Measurements from ENCODE around the gene CSNK1G3.
"Not testable (repeated sequence)": the region's sequence is repeated elsewhere in the genome, so short reads cannot be mapped to it uniquely, and the experiment has no call there.

The CSNK1G3 gene

DNA sequence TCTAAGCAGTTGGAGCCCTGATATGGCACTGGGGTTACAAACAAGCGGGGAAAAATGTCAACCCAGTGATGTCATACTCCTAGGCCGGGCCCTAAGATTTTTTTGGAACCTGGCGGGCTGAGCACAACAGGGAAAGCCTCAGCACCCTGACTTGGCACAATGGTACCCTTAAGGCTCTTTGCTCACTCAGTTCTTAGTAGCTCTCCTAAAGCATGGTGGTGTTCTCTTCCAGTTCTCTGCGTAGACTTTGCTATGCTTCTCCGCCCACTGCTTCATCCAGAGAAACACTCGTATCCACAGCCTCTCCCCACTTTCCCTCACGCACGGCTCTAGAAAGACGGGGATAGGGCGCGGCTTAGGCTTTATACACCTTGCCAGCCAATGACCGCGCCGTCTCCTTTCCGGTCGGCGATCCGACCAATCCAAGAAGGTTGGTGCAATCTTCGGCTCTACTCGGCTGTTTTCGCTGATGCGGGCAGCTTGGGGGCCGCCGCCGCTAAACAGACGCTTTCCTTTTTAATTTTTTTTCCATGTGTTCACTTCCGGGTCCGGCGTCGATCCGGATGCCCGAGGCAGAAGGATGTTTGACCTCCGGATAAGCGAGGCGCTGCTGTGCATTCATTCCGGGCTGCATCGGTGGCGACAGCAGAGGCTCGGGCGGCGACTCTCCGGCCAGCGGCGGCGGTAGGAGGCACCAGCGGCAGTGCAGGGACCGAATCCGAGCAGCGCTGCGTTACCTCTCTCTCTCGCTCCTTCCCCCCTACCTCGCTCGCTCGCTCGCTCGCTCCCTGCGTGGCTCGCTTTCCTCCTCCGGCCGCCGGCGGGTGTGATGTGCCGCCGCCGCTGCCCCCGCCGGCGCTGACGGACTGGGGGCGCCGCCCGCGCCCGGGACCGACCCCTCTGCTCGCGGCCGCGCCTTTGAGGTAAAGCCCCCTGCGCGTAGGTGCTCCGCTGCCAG, at the start of gene CSNK1G3:
TSS of gene CSNK1G3 (plus strand) at position 530 of the 958 bp plus-strand sequence. CDS start 33,487 bp downstream, outside the sequence.
- peak within 1 kb of the TSS; percentile 84 for H3K27ac ChIP-seq
- no peaks in the 10 kb centered on the region for H3K36me3 ChIP-seq
- no peaks in the 10 kb centered on the region for H3K9me3 ChIP-seq
- H3K27me3 ChIP-seq = no peaks in the 10 kb centered on the region
- TF ChIP-seq, protein P1, sequence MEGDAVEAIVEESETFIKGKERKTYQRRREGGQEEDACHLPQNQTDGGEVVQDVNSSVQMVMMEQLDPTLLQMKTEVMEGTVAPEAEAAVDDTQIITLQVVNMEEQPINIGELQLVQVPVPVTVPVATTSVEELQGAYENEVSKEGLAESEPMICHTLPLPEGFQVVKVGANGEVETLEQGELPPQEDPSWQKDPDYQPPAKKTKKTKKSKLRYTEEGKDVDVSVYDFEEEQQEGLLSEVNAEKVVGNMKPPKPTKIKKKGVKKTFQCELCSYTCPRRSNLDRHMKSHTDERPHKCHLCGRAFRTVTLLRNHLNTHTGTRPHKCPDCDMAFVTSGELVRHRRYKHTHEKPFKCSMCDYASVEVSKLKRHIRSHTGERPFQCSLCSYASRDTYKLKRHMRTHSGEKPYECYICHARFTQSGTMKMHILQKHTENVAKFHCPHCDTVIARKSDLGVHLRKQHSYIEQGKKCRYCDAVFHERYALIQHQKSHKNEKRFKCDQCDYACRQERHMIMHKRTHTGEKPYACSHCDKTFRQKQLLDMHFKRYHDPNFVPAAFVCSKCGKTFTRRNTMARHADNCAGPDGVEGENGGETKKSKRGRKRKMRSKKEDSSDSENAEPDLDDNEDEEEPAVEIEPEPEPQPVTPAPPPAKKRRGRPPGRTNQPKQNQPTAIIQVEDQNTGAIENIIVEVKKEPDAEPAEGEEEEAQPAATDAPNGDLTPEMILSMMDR (IDR thresholded peaks at IDR 0.05) = peak; percentile 14
- H3K4me3 ChIP-seq (ENCODE audit: low read depth in 1 of 2, low read length in 1 of 2) = peak within 1 kb of the TSS; percentile 78 to 80
- peaks cover 11 to 12% of the 10 kb centered on the region in 2 experiments for H3K4me1 ChIP-seq (ENCODE audit: control insufficient read depth in 1 of 2, insufficient read depth in 1 of 2, low read depth in 1 of 2, low read length in 1 of 2)

DNA sequence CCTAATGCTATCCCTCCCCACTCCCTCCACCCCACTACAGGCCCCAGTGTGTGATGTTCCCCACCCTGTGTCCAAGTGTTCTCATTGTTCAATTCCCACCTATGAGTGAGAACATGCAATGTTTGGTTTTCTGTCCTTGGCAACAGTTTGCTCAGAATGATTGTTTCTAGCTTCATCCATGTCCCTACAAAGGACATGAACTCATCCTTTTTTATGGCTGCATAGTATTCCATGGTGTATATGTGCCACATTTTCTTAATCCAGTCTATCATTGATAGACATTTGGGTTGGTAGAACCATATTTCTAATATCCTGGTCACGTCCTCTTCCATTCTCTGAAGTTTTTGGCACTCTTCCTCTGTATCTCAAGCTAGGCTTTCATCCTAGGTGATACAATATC, 45.1 kb upstream of the CSNK1G3 start:
- H3K9me3 ChIP-seq; H3K4me3 ChIP-seq (ENCODE audit: low read depth in 1 of 2, low read length in 1 of 2); H3K27ac ChIP-seq; H3K4me1 ChIP-seq (ENCODE audit: control insufficient read depth in 1 of 2, insufficient read depth in 1 of 2, low read depth in 1 of 2, low read length in 1 of 2); H3K27me3 ChIP-seq; H3K36me3 ChIP-seq: not testable (repeated sequence)

DNA sequence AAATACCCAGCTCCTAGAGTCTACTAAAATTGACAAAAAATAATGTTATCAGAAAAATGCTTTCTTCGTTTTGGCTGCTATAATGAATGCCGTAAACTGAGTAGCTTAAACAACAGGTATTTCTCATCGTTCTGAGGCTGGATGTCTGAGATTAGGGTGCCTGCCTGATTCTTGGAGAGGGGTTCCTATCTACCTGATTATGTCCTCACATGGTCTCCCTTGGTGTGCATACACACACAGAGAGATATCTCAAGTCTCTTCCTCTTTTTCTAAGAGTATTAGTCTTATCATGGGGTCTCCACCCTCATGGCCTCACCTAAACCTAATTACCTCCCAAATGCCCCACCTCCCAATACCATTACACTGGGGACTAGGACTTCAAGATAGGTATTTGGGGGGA, 40.6 kb upstream of the CSNK1G3 start:
- Histone ChIP-seq H3K27ac (no peak overlapping the region), H3K36me3 (no peaks in the 10 kb centered on the region), H3K27me3 (peaks cover 3% of the 10 kb centered on the region), H3K4me3 (ENCODE audit: low read depth in 1 of 2, low read length in 1 of 2) (no peak overlapping the region), H3K4me1 (ENCODE audit: control insufficient read depth in 1 of 2, insufficient read depth in 1 of 2, low read depth in 1 of 2, low read length in 1 of 2) (no peaks in the 10 kb centered on the region), H3K9me3 (no peaks in the 10 kb centered on the region)
- TF ChIP-seq, protein P1 (IDR thresholded peaks at IDR 0.05) = no peak

DNA sequence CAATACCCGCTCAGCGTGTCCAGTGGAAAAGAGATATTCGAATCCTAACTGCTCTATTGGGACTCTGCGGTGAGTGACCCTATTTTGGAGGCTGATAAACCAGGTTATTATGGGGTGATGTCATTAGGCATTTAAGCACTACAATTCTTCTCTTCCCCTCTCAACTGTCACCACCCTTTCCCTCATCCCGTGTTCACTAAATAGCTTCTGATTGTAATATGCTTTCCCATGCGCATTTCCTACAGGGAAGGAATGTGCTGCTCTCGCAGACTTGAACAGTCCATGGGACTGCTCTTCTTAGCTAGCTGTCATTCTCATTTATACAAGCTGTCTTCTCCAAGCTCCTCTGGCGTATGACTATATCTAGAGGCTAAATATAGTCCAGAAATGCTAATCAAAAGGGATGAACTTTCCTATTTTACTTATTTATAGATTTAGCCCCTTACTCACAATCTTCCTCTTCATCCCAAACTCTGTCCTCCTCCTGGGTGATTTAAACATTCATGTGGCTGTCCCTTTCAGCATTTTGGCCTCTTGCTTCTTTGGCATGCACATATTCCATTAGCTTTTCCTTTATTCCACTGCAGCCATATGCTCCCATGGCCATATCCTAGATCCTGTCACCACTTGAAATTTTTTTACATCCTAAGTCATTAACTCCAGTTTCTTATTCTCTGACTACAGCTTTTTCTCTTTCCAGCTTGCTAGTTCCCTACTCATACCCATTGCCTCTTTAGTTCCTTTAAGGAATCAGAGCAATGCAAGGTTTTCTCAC, 39.6 kb upstream of the CSNK1G3 start:
- Histone ChIP-seq H3K9me3 (no peaks in the 10 kb centered on the region), H3K27ac (no peak overlapping the region), H3K4me1 (ENCODE audit: control insufficient read depth in 1 of 2, insufficient read depth in 1 of 2, low read depth in 1 of 2, low read length in 1 of 2) (no peaks in the 10 kb centered on the region), H3K36me3 (no peaks in the 10 kb centered on the region), H3K27me3 (peaks cover 5% of the 10 kb centered on the region), H3K4me3 (ENCODE audit: low read depth in 1 of 2, low read length in 1 of 2) (no peak overlapping the region)
- TF ChIP-seq, protein P1 (IDR thresholded peaks at IDR 0.05) = no peak

DNA sequence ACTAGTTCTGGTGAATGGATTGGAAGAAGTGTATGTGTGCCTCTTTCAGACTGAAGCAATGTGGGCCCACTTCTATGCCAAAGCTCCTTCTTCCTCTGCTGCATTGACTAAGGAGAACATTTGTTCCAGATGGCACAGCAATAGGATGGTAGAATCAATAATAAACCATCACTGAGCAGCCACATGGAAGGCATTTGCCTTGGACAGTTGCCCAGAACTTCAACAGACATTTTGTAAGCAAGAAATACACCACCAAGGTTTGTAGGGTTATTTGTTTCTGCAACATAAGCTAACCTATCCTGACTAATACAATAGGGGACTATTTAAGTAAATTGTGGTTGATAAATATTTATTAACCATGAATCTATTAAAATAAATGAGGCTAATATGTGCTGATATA, 37.7 kb upstream of the CSNK1G3 start:
- Histone ChIP-seq H3K27me3 (peaks cover 5% of the 10 kb centered on the region), H3K4me3 (ENCODE audit: low read depth in 1 of 2, low read length in 1 of 2) (no peak overlapping the region), H3K36me3 (no peaks in the 10 kb centered on the region), H3K4me1 (ENCODE audit: control insufficient read depth in 1 of 2, insufficient read depth in 1 of 2, low read depth in 1 of 2, low read length in 1 of 2) (no peaks in the 10 kb centered on the region), H3K9me3 (no peaks in the 10 kb centered on the region), H3K27ac (no peak overlapping the region)
- TF ChIP-seq, protein P1 (IDR thresholded peaks at IDR 0.05) = no peak
